ENCODE results near the gene TMEM200A. TPM values are rescaled to one million over a fixed set of nuclear protein-coding genes. Genes with fewer than 3 reads are reported as not detected.

TMEM200A gene
- polyA plus RNA-seq, 3 donors: not detected

DNA sequence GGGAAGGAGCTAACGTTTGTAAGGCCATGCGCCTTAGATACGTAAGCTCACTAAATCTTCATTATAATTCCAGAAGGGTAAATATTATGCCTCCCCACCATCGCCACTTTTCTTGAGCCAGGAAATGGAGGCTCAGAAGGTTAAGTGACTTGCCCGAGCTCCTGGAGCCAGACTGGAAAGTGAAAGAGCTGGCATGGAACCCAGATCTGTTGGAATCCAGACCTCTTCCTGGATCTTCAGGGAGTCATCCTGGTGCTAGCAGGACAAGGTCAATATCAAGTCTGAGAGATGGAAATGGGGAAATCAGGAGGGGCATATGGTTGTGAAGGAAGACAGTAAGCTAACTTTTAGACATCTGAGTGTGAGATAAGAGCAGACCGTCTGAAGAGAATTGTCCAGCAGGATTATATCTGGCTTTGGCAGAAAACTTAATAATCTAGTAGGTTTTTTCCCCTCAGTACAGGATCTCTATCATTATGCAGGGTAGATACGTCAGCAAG lies 6.2 kb downstream of the TMEM200A start:
- intact Hi-C loops (cut with micrococcal nuclease): no loop called here
- Histone ChIP-seq H3K4me2 (replicated peaks; ENCODE audit: extremely low read depth, low read length, poor library complexity, severe bottlenecking) (no peak overlapping the region), H3K9me3 (replicated peaks in 1 of 2; ENCODE audit: control insufficient read depth in 1 of 2, insufficient read depth in 1 of 2, low read length in 2 of 2) (no peaks in the 10 kb centered on the region), H4K20me1 (ENCODE audit: insufficient read depth, low read length) (no peaks in the 10 kb centered on the region), H3K36me3 (replicated peaks in 1 of 2; ENCODE audit: control insufficient read depth in 1 of 2, insufficient read depth in 2 of 2, low read length in 2 of 2) (no peaks in the 10 kb centered on the region), H3K27me3 (ENCODE audit: control insufficient read depth in 2 of 2, insufficient read depth in 2 of 2, low read length in 2 of 2) (peaks cover 26 to 29% of the 10 kb centered on the region in 2 donors), H3K79me2 (ENCODE audit: insufficient read depth, low read length) (no peaks in the 10 kb centered on the region), H3K4me3 (replicated peaks in 1 of 3; ENCODE audit: low read depth in 2 of 3, low read length in 3 of 3) (no peak overlapping the region), H3K4me1 (ENCODE audit: control insufficient read depth in 1 of 2, insufficient read depth in 2 of 2, low read length in 2 of 2) (no peaks in the 10 kb centered on the region), H3K9ac (ENCODE audit: insufficient read depth, low read length, poor library complexity, severe bottlenecking) (no peak overlapping the region), H3K27ac (ENCODE audit: low read depth in 1 of 2, low read length in 2 of 2) (no peak overlapping the region), H2AFZ (ENCODE audit: insufficient read depth, low read depth, low read length, poor library complexity, severe bottlenecking) (no peak overlapping the region)
- Mint-ChIP-seq H3K4me1 (no peaks in the 10 kb centered on the region), H3K4me3 (no peak overlapping the region), H3K27ac (no peak overlapping the region), H3K27me3 (ENCODE audit: low read depth in 3 of 3) (peaks cover 17 to 26% (median 23%) of the 10 kb centered on the region in 3 donors), H3K9me3 (peaks cover 0 to 3% (median 0%) of the 10 kb centered on the region in 7 donors), H3K36me3 (no peaks in the 10 kb centered on the region)
- no peak for DNase-seq
- WGBS (ENCODE audit: insufficient coverage): 92% methylated on average over 2 of the region's 7 CpGs
- TF ChIP-seq CTCF (IDR thresholded peaks at IDR 0.05): no peak

GRCh38 chr6:130372786-130373185 lies 7.0 kb downstream of the TMEM200A start:
- no peak overlapping the region for H3K4me3 ChIP-seq (replicated peaks in 1 of 3; ENCODE audit: low read depth in 2 of 3, low read length in 3 of 3)
- H3K4me2 ChIP-seq (replicated peaks; ENCODE audit: extremely low read depth, low read length, poor library complexity, severe bottlenecking): no peak overlapping the region
- Mint-ChIP-seq H3K9me3 (peaks cover 0 to 7% (median 0%) of the 10 kb centered on the region in 7 donors), H3K27me3 (ENCODE audit: low read depth in 3 of 3) (peaks cover 11 to 19% (median 17%) of the 10 kb centered on the region in 3 donors), H3K36me3 (no peaks in the 10 kb centered on the region), H3K27ac (no peak overlapping the region), H3K4me3 (no peak overlapping the region), H3K4me1 (no peaks in the 10 kb centered on the region)
- no peaks in the 10 kb centered on the region for H4K20me1 ChIP-seq (ENCODE audit: insufficient read depth, low read length)
- H3K27me3 ChIP-seq (ENCODE audit: control insufficient read depth in 2 of 2, insufficient read depth in 2 of 2, low read length in 2 of 2): peaks cover 17 to 20% of the 10 kb centered on the region in 2 donors
- WGBS (ENCODE audit: insufficient coverage): no CpG with 5 or more reads among the region's 1 CpG
- H2AFZ ChIP-seq (ENCODE audit: insufficient read depth, low read depth, low read length, poor library complexity, severe bottlenecking): no peak overlapping the region
- no peaks in the 10 kb centered on the region for H3K79me2 ChIP-seq (ENCODE audit: insufficient read depth, low read length)
- TF ChIP-seq CTCF (IDR thresholded peaks at IDR 0.05): no peak
- no peaks in the 10 kb centered on the region for H3K9me3 ChIP-seq (replicated peaks in 1 of 2; ENCODE audit: control insufficient read depth in 1 of 2, insufficient read depth in 1 of 2, low read length in 2 of 2)
- no peak for DNase-seq
- no peak overlapping the region for H3K9ac ChIP-seq (ENCODE audit: insufficient read depth, low read length, poor library complexity, severe bottlenecking)
- no peak overlapping the region for H3K27ac ChIP-seq (ENCODE audit: low read depth in 1 of 2, low read length in 2 of 2)
- H3K36me3 ChIP-seq (replicated peaks in 1 of 2; ENCODE audit: control insufficient read depth in 1 of 2, insufficient read depth in 2 of 2, low read length in 2 of 2): no peaks in the 10 kb centered on the region
- H3K4me1 ChIP-seq (ENCODE audit: control insufficient read depth in 1 of 2, insufficient read depth in 2 of 2, low read length in 2 of 2): no peaks in the 10 kb centered on the region
- intact Hi-C loops (cut with micrococcal nuclease): no loop called here

Measured in CD14-positive monocyte (primary cell).